ENCODE data around the gene CSMD2.

DNA sequence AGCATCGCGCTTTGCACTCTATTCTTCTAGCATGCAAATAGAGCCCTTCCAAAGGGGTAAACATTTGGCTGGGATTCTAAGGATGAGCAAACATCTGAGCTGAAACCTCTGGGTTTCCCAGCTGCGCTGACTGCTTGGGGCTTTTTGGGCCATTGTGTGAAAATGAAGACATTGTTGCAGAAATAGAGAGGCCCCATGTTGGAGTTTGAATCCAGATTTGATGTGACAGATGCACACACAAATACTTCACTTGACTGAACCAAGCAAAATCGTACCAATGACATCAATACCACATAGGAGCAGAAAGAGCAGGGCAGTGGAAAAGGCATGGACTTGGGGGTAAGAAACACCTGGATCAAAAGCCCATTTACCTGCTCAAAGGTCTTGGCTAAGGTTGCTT is 445.7 kb downstream of the CSMD2 start:
- TF ChIP-seq TAF1 (IDR thresholded peaks at IDR 0.05; ENCODE audit: borderline replicate concordance, low read depth, low read length) (no peak), POLR2A (IDR thresholded peaks at IDR 0.05; ENCODE audit: low read depth, low read length) (no peak)

Data from GM12892 (cell line).